ENCODE data around the gene DYNLRB1. TPM values are rescaled to one million over a fixed set of nuclear protein-coding genes. Genes with fewer than 3 reads are reported as not detected.

DYNLRB1 gene
- total and polyA plus RNA-seq, 11 donors, result 129 to 405 (median 147) TPM

GRCh38 chr20:34581341-34582184, 65.3 kb downstream of the DYNLRB1 start:
- ATAC-seq (no peak), DNase-seq (peak in 1 of 5 donors; percentile 40)
- H3K27ac ChIP-seq, result peak overlapping the region; percentile 3 to 75 (median 56)
- TF ChIP-seq POLR2A (IDR thresholded peaks at IDR 0.05) (no peak), CTCF (IDR thresholded peaks at IDR 0.05) (no peak)
- WGBS, 4 donors, result 72 to 85% (median 81%) methylated on average over 9 to 11 of the region's 11 CpGs
- H3K4me1 ChIP-seq, result peaks cover 0 to 59% (median 22%) of the 10 kb centered on the region in 12 donors
- no peaks in the 10 kb centered on the region for H3K27me3 ChIP-seq
- H3K9me3 ChIP-seq, result no peaks in the 10 kb centered on the region
- H3K4me3 ChIP-seq, result no peak overlapping the region
- peaks cover 0 to 42% (median 8%) of the 10 kb centered on the region in 9 donors for H3K36me3 ChIP-seq
- intact Hi-C loops (cut with DNase I), result loop anchor here in 5 of 10 donors (5.0 to 10.0 kb wide), 3 partner anchors 46 to 173 kb away; partner anchors contain the start of gene TP53INP2 (in 3 of the 5)

- Histone ChIP-seq H3K27ac (peak overlapping the region in 11 of 12 donors; percentile 45 to 75 (median 56)), H3K4me3 (no peak overlapping the region), H3K27me3 (no peaks in the 10 kb centered on the region), H3K4me1 (peaks cover 0 to 56% (median 22%) of the 10 kb centered on the region in 12 donors), H3K9me3 (no peaks in the 10 kb centered on the region), H3K36me3 (peaks cover 0 to 49% (median 9%) of the 10 kb centered on the region in 9 donors)
- no peak for DNase-seq
- TF ChIP-seq CTCF (IDR thresholded peaks at IDR 0.05) (no peak), POLR2A (IDR thresholded peaks at IDR 0.05) (no peak)
- intact Hi-C loops (cut with DNase I), result loop anchor here in 5 of 10 donors (5.0 to 10.0 kb wide), 3 partner anchors 45 to 173 kb away; partner anchors contain the start of gene TP53INP2 (in 3 of the 5)
- 64 to 77% (median 66%) methylated on average over 4 of the region's 4 CpGs for WGBS, 4 donors
- no peak for ATAC-seq
These were observed 66.0 kb downstream of the DYNLRB1 start for GRCh38 chr20:34582221-34582620.

GRCh38 chr20:34582911-34583310, 66.7 kb downstream of the DYNLRB1 start:
- ATAC-seq, result no peak
- H3K9me3 ChIP-seq, result no peaks in the 10 kb centered on the region
- no peak for TF ChIP-seq CTCF (IDR thresholded peaks at IDR 0.05)
- intact Hi-C loops (cut with DNase I), result loop anchor here in 5 of 10 donors (5.0 to 10.0 kb wide), 3 partner anchors 44 to 172 kb away; partner anchors contain the start of gene TP53INP2 (in 3 of the 5)
- no peaks in the 10 kb centered on the region for H3K27me3 ChIP-seq
- no peak for DNase-seq
- peak overlapping the region in 11 of 12 donors; percentile 41 to 75 (median 56) for H3K27ac ChIP-seq
- peaks cover 0 to 56% (median 13%) of the 10 kb centered on the region in 9 donors for H3K36me3 ChIP-seq
- H3K4me1 ChIP-seq, result peaks cover 0 to 54% (median 21%) of the 10 kb centered on the region in 12 donors
- H3K4me3 ChIP-seq, result no peak overlapping the region
- WGBS, 4 donors, result 91 to 94% (median 93%) methylated on average over 4 of the region's 4 CpGs

GRCh38 chr20:34583544-34583943, 67.3 kb downstream of the DYNLRB1 start:
- H3K27ac ChIP-seq, result peak overlapping the region in 11 of 12 donors; percentile 41 to 75 (median 56)
- DNase-seq (peak in 3 of 5 donors; percentile 42 to 68 (median 54)), ATAC-seq (peak; percentile 21 to 56 (median 36))
- no peaks in the 10 kb centered on the region for H3K27me3 ChIP-seq
- no peaks in the 10 kb centered on the region for H3K9me3 ChIP-seq
- 67 to 78% (median 70%) methylated on average over 6 of the region's 6 CpGs for WGBS, 4 donors
- TF ChIP-seq CTCF (IDR thresholded peaks at IDR 0.05), result no peak
- TF ChIP-seq POLR2A (IDR thresholded peaks at IDR 0.05), result no peak
- no peak overlapping the region for H3K4me3 ChIP-seq
- H3K4me1 ChIP-seq, result peaks cover 0 to 48% (median 19%) of the 10 kb centered on the region in 12 donors
- peaks cover 0 to 60% (median 13%) of the 10 kb centered on the region in 9 donors for H3K36me3 ChIP-seq
- intact Hi-C loops (cut with DNase I), result loop anchor here in 5 of 10 donors (5.0 to 10.0 kb wide), 3 partner anchors 44 to 171 kb away; partner anchors contain the start of gene TP53INP2 (in 3 of the 5)
